ENCODE results near the gene MBNL2.

The MBNL2 gene

GRCh38 chr13:97318532-97318931, 96.4 kb downstream of the MBNL2 start:
- TF ChIP-seq, protein P1, sequence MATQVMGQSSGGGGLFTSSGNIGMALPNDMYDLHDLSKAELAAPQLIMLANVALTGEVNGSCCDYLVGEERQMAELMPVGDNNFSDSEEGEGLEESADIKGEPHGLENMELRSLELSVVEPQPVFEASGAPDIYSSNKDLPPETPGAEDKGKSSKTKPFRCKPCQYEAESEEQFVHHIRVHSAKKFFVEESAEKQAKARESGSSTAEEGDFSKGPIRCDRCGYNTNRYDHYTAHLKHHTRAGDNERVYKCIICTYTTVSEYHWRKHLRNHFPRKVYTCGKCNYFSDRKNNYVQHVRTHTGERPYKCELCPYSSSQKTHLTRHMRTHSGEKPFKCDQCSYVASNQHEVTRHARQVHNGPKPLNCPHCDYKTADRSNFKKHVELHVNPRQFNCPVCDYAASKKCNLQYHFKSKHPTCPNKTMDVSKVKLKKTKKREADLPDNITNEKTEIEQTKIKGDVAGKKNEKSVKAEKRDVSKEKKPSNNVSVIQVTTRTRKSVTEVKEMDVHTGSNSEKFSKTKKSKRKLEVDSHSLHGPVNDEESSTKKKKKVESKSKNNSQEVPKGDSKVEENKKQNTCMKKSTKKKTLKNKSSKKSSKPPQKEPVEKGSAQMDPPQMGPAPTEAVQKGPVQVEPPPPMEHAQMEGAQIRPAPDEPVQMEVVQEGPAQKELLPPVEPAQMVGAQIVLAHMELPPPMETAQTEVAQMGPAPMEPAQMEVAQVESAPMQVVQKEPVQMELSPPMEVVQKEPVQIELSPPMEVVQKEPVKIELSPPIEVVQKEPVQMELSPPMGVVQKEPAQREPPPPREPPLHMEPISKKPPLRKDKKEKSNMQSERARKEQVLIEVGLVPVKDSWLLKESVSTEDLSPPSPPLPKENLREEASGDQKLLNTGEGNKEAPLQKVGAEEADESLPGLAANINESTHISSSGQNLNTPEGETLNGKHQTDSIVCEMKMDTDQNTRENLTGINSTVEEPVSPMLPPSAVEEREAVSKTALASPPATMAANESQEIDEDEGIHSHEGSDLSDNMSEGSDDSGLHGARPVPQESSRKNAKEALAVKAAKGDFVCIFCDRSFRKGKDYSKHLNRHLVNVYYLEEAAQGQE (IDR thresholded peaks at IDR 0.05; ENCODE audit: insufficient replicate concordance, low read depth): no peak
- TF ChIP-seq, protein P2, sequence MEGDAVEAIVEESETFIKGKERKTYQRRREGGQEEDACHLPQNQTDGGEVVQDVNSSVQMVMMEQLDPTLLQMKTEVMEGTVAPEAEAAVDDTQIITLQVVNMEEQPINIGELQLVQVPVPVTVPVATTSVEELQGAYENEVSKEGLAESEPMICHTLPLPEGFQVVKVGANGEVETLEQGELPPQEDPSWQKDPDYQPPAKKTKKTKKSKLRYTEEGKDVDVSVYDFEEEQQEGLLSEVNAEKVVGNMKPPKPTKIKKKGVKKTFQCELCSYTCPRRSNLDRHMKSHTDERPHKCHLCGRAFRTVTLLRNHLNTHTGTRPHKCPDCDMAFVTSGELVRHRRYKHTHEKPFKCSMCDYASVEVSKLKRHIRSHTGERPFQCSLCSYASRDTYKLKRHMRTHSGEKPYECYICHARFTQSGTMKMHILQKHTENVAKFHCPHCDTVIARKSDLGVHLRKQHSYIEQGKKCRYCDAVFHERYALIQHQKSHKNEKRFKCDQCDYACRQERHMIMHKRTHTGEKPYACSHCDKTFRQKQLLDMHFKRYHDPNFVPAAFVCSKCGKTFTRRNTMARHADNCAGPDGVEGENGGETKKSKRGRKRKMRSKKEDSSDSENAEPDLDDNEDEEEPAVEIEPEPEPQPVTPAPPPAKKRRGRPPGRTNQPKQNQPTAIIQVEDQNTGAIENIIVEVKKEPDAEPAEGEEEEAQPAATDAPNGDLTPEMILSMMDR (IDR thresholded peaks at IDR 0.05; ENCODE audit: insufficient read depth, low read length): no peak
- no peak for TF ChIP-seq POLR2AphosphoS5 (IDR thresholded peaks at IDR 0.05; ENCODE audit: low read depth)
- no peak for TF ChIP-seq SPI1 (IDR thresholded peaks at IDR 0.05; ENCODE audit: borderline replicate concordance, low read depth)
- TF ChIP-seq GABPA (IDR thresholded peaks at IDR 0.05; ENCODE audit: low read depth): no peak
- H3K4me3 ChIP-seq (replicated peaks; ENCODE audit: insufficient read depth, low read length): no peak overlapping the region
- H3K27ac ChIP-seq (replicated peaks): no peak overlapping the region
- H3K27me3 ChIP-seq (ENCODE audit: insufficient read depth, poor library complexity, severe bottlenecking): no peaks in the 10 kb centered on the region
- DNase-seq (ENCODE audit: low read depth in 1 of 2, low spot score in 1 of 2): no peak

DNA sequence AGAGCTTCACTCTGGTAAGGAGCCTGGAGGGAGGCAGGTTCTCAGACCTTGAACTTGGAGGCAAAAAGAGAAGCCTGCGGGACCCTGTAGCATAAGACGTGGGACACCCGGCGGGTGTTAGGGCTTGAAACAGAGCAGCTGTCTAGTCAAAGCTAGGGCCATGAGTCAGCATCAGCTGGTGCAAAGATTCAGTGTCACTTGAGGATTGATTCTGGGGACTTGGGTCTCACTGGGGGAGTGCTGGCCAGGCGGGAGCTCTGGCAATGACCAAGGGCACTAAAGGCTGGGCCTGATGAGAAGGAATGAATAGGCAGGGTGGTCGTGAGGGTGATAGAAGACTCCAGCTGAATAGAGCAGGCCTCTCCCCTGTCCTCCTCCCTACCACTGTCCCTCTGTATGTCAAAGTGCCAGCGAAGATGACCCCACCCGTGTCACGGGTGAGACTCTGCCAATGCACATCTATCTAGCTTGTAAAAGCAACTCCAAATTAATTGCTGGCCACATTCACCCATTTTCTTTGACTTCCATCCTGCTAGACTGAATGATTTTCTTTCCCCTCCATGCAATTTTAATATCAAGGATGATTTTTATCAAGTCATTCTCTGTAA, 97.1 kb downstream of the MBNL2 start:
- Histone ChIP-seq H3K4me3 (replicated peaks; ENCODE audit: insufficient read depth, low read length) (no peak overlapping the region), H3K27me3 (ENCODE audit: insufficient read depth, poor library complexity, severe bottlenecking) (no peaks in the 10 kb centered on the region), H3K27ac (replicated peaks) (no peak overlapping the region)
- DNase-seq (ENCODE audit: low read depth in 1 of 2, low spot score in 1 of 2): no peak
- TF ChIP-seq GABPA (IDR thresholded peaks at IDR 0.05; ENCODE audit: low read depth): no peak
- TF ChIP-seq POLR2AphosphoS5 (IDR thresholded peaks at IDR 0.05; ENCODE audit: low read depth): no peak
- TF ChIP-seq SPI1 (IDR thresholded peaks at IDR 0.05; ENCODE audit: borderline replicate concordance, low read depth): no peak
- TF ChIP-seq, protein P1 (IDR thresholded peaks at IDR 0.05; ENCODE audit: insufficient replicate concordance, low read depth): no peak
- TF ChIP-seq, protein P2 (IDR thresholded peaks at IDR 0.05; ENCODE audit: insufficient read depth, low read length): no peak

GRCh38 chr13:97321101-97321500, 99.0 kb downstream of the MBNL2 start:
- Histone ChIP-seq H3K27me3 (ENCODE audit: insufficient read depth, poor library complexity, severe bottlenecking) (no peaks in the 10 kb centered on the region), H3K27ac (replicated peaks) (no peak overlapping the region), H3K4me3 (replicated peaks; ENCODE audit: insufficient read depth, low read length) (no peak overlapping the region)
- TF ChIP-seq, protein P1 (IDR thresholded peaks at IDR 0.05; ENCODE audit: insufficient replicate concordance, low read depth): no peak
- TF ChIP-seq GABPA (IDR thresholded peaks at IDR 0.05; ENCODE audit: low read depth) (no peak), SPI1 (IDR thresholded peaks at IDR 0.05; ENCODE audit: borderline replicate concordance, low read depth) (no peak), POLR2AphosphoS5 (IDR thresholded peaks at IDR 0.05; ENCODE audit: low read depth) (no peak)
- TF ChIP-seq, protein P2 (IDR thresholded peaks at IDR 0.05; ENCODE audit: insufficient read depth, low read length): no peak
- no peak for DNase-seq (ENCODE audit: low read depth in 1 of 2, low spot score in 1 of 2)

Measured in HL-60 (cell line).